OCI-LY3 (cell line): ENCODE data around the gene SMPX.

Experiments
- H2AFZ ChIP-seq: fragments of 200-600, 300-600 bp; shearing (Covaris generic); 2 replicates; pipeline ENCODE4 v1.6.0; 2014; ENCODE audit warnings: antibody characterized with exemption, low read depth, low read length
- H3K27ac ChIP-seq: fragments of 200-600, 300-600 bp; sonication (generic); 2 replicates; pipeline ENCODE4 v1.5.1; 2014; ENCODE audit warnings: mild to moderate bottlenecking, low read length, moderate library complexity, mixed read lengths
- H3K27me3 ChIP-seq: fragments of 200-600, 300-600 bp; sonication (generic); 2 replicates; pipeline ENCODE4 v1.6.1; 2014; ENCODE audit warnings: low read depth, low read length, mixed read lengths
- H3K36me3 ChIP-seq: fragments of 200-600, 300-600 bp; sonication (generic); replicated peaks from 2 replicates; pipeline ENCODE3; 2014; ENCODE audit warnings: low read depth, low read length, mixed read lengths
- H3K4me1 ChIP-seq: fragments of 300-600, 200-600 bp; sonication (generic); 2 replicates; pipeline ENCODE4 v1.6.1; 2014; ENCODE audit warnings: low read length, mixed read lengths
- H3K4me2 ChIP-seq: fragments of 200-600, 300-600 bp; sonication (generic); 2 replicates; pipeline ENCODE4 v1.6.1; 2014; ENCODE audit warnings: low read length, mixed read lengths
- H3K4me3 ChIP-seq: fragments of 300-600, 200-600 bp; sonication (generic); 2 replicates; pipeline ENCODE4 v1.5.1; 2014; ENCODE audit warnings: antibody characterized with exemption, mild to moderate bottlenecking, low read length, moderate library complexity
- H3K79me2 ChIP-seq: fragments of 300-600, 200-600 bp; shearing (Covaris generic); 2 replicates; pipeline ENCODE4 v1.6.1; 2014; ENCODE audit warnings: mild to moderate bottlenecking, low read length, mixed read lengths
- H3K9ac ChIP-seq: fragments of 300-600, 200-600 bp; shearing (Covaris generic); 2 replicates; pipeline ENCODE4 v1.6.0; 2014; ENCODE audit warnings: mild to moderate bottlenecking, low read length, moderate library complexity
- H3K9me3 ChIP-seq: fragments of 200-600, 300-600 bp; shearing (Covaris generic); 2 replicates; pipeline ENCODE4 v1.6.1; 2014; ENCODE audit warnings: low read length, mixed read lengths; ENCODE audit not compliant: insufficient read depth
- H4K20me1 ChIP-seq: fragments of 200-600, 300-600 bp; sonication (generic); 2 replicates; pipeline ENCODE4 v1.6.1; 2016; ENCODE audit warnings: low read length, mixed read lengths; ENCODE audit not compliant: insufficient read depth
- CTCF ChIP-seq: fragments of 200-600, 300-600 bp; sonication (generic); IDR thresholded peaks from 2 replicates; pipeline ENCODE4 v1.5.1; 2014; ENCODE audit warnings: antibody characterized with exemption, low read length, low read depth
- EZH2phosphoT487 ChIP-seq: fragments of 200-600 bp; shearing (Covaris generic); IDR thresholded peaks from 2 replicates; pipeline ENCODE4 v1.6.1; 2018; ENCODE audit warnings: antibody characterized with exemption, mixed run types, low read depth

SMPX gene

DNA sequence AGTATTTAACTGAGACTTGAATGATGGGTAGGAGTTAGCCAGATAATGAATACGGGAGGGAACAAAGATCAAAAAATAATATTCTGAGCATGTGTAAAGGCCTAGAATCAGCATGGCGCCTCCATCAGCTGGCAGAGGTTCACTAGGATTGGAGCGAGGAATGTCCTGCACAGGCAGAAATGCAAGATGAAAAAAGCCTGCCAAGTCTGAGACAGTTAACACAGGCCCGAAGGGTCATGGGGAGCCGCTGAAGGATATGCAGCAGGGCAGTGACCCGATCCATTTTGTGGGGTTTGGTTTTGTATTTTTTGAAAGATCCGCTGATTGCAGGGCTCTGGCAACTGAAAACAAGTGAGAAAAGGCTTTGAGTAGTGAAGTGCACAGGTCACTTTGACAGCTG is 40.1 kb downstream of the SMPX start:
- H3K4me2 ChIP-seq: no peak overlapping the region
- no peaks in the 10 kb centered on the region for H4K20me1 ChIP-seq
- TF ChIP-seq EZH2phosphoT487 (no peak), CTCF (no peak)
- H3K9ac ChIP-seq: no peak overlapping the region
- H3K9me3 ChIP-seq: no peaks in the 10 kb centered on the region
- no peaks in the 10 kb centered on the region for H3K36me3 ChIP-seq
- no peaks in the 10 kb centered on the region for H3K27me3 ChIP-seq
- H2AFZ ChIP-seq: no peak overlapping the region
- no peaks in the 10 kb centered on the region for H3K79me2 ChIP-seq
- H3K4me3 ChIP-seq: no peak overlapping the region
- H3K4me1 ChIP-seq: no peaks in the 10 kb centered on the region
- H3K27ac ChIP-seq: no peak overlapping the region

DNA sequence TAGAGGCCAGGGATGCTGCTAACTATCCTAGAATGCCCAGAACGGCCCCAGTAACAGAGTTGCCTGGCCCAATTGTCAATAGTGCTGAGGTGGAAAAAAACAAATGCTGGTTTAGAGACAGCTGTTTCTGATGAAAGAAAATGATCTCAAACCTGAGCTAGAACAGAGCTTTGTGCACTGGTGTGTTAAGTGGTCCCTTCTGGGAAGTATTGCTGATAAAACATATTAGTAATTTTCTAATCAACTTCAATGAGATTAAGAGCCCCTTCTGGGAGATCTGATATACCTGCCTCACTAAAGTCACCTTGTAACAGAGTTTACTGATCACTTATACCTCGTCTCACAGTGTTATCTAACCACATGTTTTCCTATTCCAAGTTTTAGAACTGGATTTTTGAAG is 42.1 kb downstream of the SMPX start:
- no peak overlapping the region for H3K4me2 ChIP-seq
- TF ChIP-seq CTCF (no peak), EZH2phosphoT487 (no peak)
- no peaks in the 10 kb centered on the region for H3K27me3 ChIP-seq
- no peak overlapping the region for H3K4me3 ChIP-seq
- no peak overlapping the region for H3K27ac ChIP-seq
- H2AFZ ChIP-seq: no peak overlapping the region
- no peaks in the 10 kb centered on the region for H3K79me2 ChIP-seq
- no peaks in the 10 kb centered on the region for H3K4me1 ChIP-seq
- H3K9ac ChIP-seq: no peak overlapping the region
- H3K36me3 ChIP-seq: no peaks in the 10 kb centered on the region
- no peaks in the 10 kb centered on the region for H4K20me1 ChIP-seq
- no peaks in the 10 kb centered on the region for H3K9me3 ChIP-seq

GRCh38 chrX:21715337-21715736 is 42.6 kb downstream of the SMPX start:
- Histone ChIP-seq H3K9ac (no peak overlapping the region), H3K36me3 (no peaks in the 10 kb centered on the region), H3K4me1 (no peaks in the 10 kb centered on the region), H3K27me3 (no peaks in the 10 kb centered on the region), H3K4me2 (no peak overlapping the region), H4K20me1 (no peaks in the 10 kb centered on the region), H3K4me3 (no peak overlapping the region), H3K27ac (no peak overlapping the region), H3K9me3 (no peaks in the 10 kb centered on the region), H2AFZ (no peak overlapping the region), H3K79me2 (no peaks in the 10 kb centered on the region)
- no peak for TF ChIP-seq EZH2phosphoT487
- TF ChIP-seq CTCF: no peak

DNA sequence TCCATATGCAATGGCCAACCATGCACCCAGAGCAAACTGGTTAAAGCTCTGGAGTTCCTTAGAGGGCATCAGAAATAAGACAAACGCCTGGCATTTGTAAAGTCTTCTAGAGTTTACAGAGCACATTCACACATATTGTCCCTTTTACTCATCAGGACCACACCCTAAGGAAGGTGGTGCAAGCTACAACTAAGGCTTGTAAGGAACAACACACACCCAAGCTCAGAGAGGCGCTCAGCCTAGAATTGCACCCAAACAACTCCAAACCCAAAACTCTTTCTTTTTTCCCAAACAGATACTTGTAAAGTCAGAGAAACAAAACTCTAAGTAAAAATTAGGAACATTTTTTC is 46.1 kb downstream of the SMPX start:
- Histone ChIP-seq H3K9ac (no peak overlapping the region), H2AFZ (no peak overlapping the region), H3K4me2 (no peak overlapping the region), H3K4me1 (no peaks in the 10 kb centered on the region), H3K9me3 (no peaks in the 10 kb centered on the region), H3K4me3 (no peak overlapping the region), H3K27ac (no peak overlapping the region), H3K79me2 (no peaks in the 10 kb centered on the region), H3K36me3 (no peaks in the 10 kb centered on the region), H3K27me3 (no peaks in the 10 kb centered on the region), H4K20me1 (no peaks in the 10 kb centered on the region)
- TF ChIP-seq CTCF (no peak), EZH2phosphoT487 (no peak)
